ENCODE results near the gene PKNOX2.

PKNOX2 gene

DNA sequence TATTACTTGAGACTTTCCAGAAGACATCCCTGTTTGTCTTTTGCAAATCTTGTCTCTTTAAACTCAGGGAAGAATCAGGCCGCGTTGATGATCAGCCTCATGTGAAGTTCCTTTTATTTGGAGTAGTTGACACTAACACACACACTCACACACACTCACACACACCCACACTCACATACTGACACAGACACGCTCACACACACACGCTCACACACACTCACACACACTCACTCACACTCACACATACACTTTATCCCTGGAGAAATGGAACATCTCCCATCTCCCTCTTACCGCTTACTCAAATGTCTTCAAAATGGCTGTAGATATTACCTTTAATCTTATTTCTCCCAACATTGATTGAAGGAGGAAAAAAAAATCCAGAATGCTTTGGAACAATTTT is 129.0 kb downstream of the PKNOX2 start:
- H3K4me3 ChIP-seq (ENCODE audit: control insufficient read depth, low read depth, low read length) = no peak overlapping the region
- TF ChIP-seq, protein P1, sequence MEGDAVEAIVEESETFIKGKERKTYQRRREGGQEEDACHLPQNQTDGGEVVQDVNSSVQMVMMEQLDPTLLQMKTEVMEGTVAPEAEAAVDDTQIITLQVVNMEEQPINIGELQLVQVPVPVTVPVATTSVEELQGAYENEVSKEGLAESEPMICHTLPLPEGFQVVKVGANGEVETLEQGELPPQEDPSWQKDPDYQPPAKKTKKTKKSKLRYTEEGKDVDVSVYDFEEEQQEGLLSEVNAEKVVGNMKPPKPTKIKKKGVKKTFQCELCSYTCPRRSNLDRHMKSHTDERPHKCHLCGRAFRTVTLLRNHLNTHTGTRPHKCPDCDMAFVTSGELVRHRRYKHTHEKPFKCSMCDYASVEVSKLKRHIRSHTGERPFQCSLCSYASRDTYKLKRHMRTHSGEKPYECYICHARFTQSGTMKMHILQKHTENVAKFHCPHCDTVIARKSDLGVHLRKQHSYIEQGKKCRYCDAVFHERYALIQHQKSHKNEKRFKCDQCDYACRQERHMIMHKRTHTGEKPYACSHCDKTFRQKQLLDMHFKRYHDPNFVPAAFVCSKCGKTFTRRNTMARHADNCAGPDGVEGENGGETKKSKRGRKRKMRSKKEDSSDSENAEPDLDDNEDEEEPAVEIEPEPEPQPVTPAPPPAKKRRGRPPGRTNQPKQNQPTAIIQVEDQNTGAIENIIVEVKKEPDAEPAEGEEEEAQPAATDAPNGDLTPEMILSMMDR (conservative IDR thresholded peaks at IDR 0.05; ENCODE audit: control insufficient read depth, insufficient read depth, low read depth, low read length) = no peak
- no peak for DNase-seq (ENCODE audit: low read depth)

DNA sequence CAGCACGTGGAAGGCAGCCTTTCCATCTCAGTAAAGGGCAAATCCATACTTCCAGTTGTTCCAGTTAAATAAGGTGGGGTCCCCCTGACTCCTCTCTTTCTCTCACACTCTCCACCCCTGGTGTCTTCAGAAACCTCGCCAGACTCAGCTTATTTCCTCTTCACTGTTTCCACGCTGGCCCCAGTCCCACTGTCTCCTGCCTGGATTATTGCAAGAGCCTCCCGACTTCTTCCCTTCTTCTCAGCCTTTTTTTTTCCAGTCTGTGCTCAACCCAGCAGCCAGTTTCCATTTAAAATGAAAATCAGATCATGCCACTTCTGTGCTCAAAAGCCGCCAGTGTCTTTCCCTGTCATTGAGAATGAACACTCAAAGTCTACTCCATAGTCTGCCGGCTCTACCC is 131.4 kb downstream of the PKNOX2 start:
- no peak for DNase-seq (ENCODE audit: low read depth)
- H3K4me3 ChIP-seq (ENCODE audit: control insufficient read depth, low read depth, low read length) = no peak overlapping the region
- TF ChIP-seq, protein P1 (conservative IDR thresholded peaks at IDR 0.05; ENCODE audit: control insufficient read depth, insufficient read depth, low read depth, low read length) = no peak

DNA sequence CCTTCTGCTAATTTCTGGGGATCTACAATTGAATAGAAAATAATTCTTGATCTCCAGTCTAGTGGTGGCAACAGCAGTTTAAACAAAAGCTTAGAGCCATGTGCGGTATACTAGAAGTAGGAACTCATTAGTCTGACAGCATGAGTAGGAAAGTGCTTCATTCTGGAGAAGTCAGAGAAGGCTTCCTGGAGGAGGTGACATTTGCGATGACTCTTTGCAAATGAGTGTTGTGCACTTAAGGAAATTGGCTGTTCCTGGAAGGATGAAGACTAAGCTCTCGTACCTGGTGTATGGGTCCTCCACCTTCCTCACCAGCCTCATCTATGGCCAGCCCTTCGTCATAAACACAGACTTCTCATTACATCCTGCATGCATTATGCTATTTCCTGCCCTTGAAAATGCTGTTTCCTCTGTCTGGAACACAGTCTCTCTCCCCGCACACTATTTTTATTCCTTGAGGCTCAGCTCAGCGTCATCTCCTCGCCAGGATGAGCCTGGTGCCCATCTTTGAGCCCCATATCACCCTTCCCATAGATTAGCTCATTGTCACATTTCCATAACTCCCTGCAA is 132.9 kb downstream of the PKNOX2 start:
- TF ChIP-seq, protein P1 (conservative IDR thresholded peaks at IDR 0.05; ENCODE audit: control insufficient read depth, insufficient read depth, low read depth, low read length) = no peak
- no peak for DNase-seq (ENCODE audit: low read depth)
- H3K4me3 ChIP-seq (ENCODE audit: control insufficient read depth, low read depth, low read length) = no peak overlapping the region

DNA sequence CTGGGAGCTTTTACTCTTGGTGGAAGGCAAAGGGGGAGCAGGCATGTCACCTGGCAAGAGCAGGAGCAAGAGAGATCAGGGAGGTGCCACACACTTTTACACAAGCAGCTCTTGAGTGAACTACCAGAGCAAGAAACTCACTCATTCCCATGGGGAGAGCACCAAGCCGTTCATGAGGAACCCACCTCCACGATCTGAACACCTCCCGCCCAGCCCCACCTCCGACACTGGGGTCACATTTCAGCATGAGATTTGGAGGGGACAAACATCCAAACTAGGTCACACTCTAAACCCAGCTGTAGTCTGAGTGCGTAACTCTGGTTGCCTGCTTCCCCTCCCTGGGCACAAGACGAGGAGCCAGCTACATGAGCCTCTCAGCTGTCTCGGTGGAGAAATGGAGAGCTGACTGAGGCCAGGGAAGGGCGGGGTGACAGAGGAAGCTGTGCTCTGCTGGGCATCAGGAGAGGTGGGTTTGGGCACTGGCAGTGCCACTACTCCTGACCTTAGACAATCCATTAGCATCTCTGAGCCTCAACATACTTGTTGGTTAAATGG is 134.6 kb downstream of the PKNOX2 start:
- TF ChIP-seq, protein P1 (conservative IDR thresholded peaks at IDR 0.05; ENCODE audit: control insufficient read depth, insufficient read depth, low read depth, low read length) = no peak
- DNase-seq (ENCODE audit: low read depth) = no peak

DNA sequence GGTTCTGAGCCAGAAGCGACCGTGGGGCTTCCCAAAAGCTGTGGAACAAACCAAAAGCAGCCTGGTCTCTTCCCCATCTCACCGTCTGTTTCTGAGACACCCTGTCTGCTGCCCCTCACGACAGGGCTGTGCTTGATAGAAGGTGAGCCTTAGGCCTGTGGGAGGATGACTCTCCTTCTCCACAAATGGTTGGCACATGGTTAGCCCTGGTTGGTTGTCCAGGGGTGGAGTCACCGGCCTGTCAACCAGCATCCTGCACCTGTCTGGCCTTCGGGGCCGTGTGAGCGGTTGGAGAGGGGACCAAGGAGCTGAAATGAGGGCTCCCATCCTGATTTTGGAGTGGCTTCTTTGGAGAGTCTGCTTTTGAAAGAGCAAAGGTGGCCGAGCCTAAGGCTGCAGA is 135.3 kb downstream of the PKNOX2 start:
- H3K4me3 ChIP-seq (ENCODE audit: control insufficient read depth, low read depth, low read length) = no peak overlapping the region
- DNase-seq (ENCODE audit: low read depth) = no peak
- TF ChIP-seq, protein P1 (conservative IDR thresholded peaks at IDR 0.05; ENCODE audit: control insufficient read depth, insufficient read depth, low read depth, low read length) = no peak

More for the DNA sequence above, 134.6 kb downstream of the PKNOX2 start:
- no peak overlapping the region for H3K4me3 ChIP-seq (ENCODE audit: control insufficient read depth, low read depth, low read length)

DNA sequence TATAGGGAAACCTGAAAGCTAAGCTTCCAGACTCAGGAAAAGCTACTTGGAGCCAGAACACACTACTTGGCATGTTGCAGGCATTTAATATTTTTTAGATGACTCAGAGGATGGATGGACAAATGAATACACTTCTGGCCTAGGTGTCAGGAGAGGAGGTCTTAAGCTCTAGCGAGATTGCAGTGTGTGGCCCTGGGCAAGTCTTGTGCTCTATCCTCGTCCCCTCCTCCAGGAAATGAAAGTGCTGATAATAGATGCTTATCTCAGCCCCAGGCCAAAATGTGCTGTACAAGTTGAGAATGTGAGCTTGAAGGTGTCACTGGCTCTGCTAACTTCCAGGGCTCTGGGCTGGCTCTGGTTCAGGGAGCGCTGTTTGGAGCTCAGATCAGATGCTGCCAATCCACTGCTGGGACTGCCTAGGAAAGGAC is 136.3 kb downstream of the PKNOX2 start:
- TF ChIP-seq, protein P1 (conservative IDR thresholded peaks at IDR 0.05; ENCODE audit: control insufficient read depth, insufficient read depth, low read depth, low read length) = no peak
- H3K4me3 ChIP-seq (ENCODE audit: control insufficient read depth, low read depth, low read length) = no peak overlapping the region
- DNase-seq (ENCODE audit: low read depth) = peak; percentile 57

Data from fibroblast of mammary gland (primary cell).